HG03045 (cell line): ENCODE data around the gene NKAIN2.
"Not testable (repeated sequence)": the region's sequence is repeated elsewhere in the genome, so short reads cannot be mapped to it uniquely, and the experiment has no call there.

ENCODE experiments used
- ATAC-seq: cut with Tn5 transposase; IDR thresholded peaks from one replicate; pipeline ENCODE4 v1.9.1; 2021; ENCODE audit warnings: mild to moderate bottlenecking, moderate library complexity; ENCODE audit not compliant: unreplicated experiment

The NKAIN2 gene

GRCh38 chr6:123956492-123957139 lies 153.0 kb downstream of the NKAIN2 start:
- ATAC-seq, result no peak

GRCh38 chr6:123962508-123962907 lies 158.8 kb downstream of the NKAIN2 start:
- no peak for ATAC-seq

- ATAC-seq, result no peak
Observed at GRCh38 chr6:123965894-123966293, 162.2 kb downstream of the NKAIN2 start.

- no peak for ATAC-seq
Observed at GRCh38 chr6:123966618-123967017, 163.0 kb downstream of the NKAIN2 start.

- no peak for ATAC-seq
Observed at GRCh38 chr6:123967905-123968304, 164.2 kb downstream of the NKAIN2 start.

GRCh38 chr6:123972600-123973294 lies 169.1 kb downstream of the NKAIN2 start:
- no peak for ATAC-seq

- no peak for ATAC-seq
Observed at GRCh38 chr6:123980311-123980710, 176.6 kb downstream of the NKAIN2 start.

- ATAC-seq, result no peak
Observed at GRCh38 chr6:123986938-123987337, 183.3 kb downstream of the NKAIN2 start.

GRCh38 chr6:123989918-123990317 lies 186.3 kb downstream of the NKAIN2 start:
- not testable (repeated sequence) for ATAC-seq

GRCh38 chr6:123990376-123990775 lies 186.7 kb downstream of the NKAIN2 start:
- ATAC-seq, result no peak

- ATAC-seq, result no peak
Observed at GRCh38 chr6:123994168-123994567, 190.5 kb downstream of the NKAIN2 start.

GRCh38 chr6:123994891-123995635 lies 191.4 kb downstream of the NKAIN2 start:
- no peak for ATAC-seq

GRCh38 chr6:123997223-123997622 lies 193.6 kb downstream of the NKAIN2 start:
- no peak for ATAC-seq

- no peak for ATAC-seq
Observed at GRCh38 chr6:124002377-124003081, 198.9 kb downstream of the NKAIN2 start.

GRCh38 chr6:124007266-124007665 lies 203.6 kb downstream of the NKAIN2 start:
- ATAC-seq, result no peak

- no peak for ATAC-seq
Observed at GRCh38 chr6:124008000-124008987, 204.6 kb downstream of the NKAIN2 start.

GRCh38 chr6:124008988-124009765 lies 205.5 kb downstream of the NKAIN2 start:
- no peak for ATAC-seq

GRCh38 chr6:124010574-124010973 lies 206.9 kb downstream of the NKAIN2 start:
- no peak for ATAC-seq

- no peak for ATAC-seq
Observed at GRCh38 chr6:124011180-124011579, 207.5 kb downstream of the NKAIN2 start.
